ENCODE data around the gene P2RX3. TPM values are rescaled to one million over a fixed set of nuclear protein-coding genes. Genes with fewer than 3 reads are reported as not detected.
"Not testable (repeated sequence)": the region's sequence is repeated elsewhere in the genome, so short reads cannot be mapped to it uniquely, and the experiment has no call there.

Gene P2RX3
- polyA plus RNA-seq, 12 donors, result 1.6 to 5.6 (median 4.1) TPM; not detected in 2

DNA sequence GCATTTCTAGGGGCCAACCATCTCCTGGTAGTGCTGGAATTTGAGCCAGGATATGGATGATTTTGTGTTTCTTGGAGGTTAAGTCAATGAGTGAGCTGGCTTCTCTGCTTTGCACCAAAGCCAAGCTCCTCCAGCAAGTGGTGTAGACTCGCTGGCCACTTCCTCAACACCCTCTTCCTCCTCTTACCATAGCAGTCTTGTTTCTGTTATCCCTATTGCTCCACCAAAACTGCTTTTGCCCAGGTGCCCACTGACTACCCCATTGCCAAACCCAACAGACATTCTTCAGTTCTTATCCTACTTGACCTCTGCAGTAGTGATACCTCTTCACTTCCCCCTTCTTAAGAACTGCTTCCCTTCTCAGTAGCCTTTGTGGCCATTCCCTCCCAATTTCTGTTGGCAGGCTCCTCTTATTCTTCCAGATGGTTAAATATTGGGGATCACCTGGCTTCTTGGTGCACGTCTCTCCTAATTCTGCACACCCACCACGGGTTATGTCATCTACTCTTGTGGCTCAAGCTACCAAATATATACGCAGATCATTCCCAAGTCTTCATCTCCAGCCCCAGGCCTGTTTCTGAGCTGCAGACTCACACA is 59.3 kb downstream of the P2RX3 start:
- DNase-seq, result no peak

DNA sequence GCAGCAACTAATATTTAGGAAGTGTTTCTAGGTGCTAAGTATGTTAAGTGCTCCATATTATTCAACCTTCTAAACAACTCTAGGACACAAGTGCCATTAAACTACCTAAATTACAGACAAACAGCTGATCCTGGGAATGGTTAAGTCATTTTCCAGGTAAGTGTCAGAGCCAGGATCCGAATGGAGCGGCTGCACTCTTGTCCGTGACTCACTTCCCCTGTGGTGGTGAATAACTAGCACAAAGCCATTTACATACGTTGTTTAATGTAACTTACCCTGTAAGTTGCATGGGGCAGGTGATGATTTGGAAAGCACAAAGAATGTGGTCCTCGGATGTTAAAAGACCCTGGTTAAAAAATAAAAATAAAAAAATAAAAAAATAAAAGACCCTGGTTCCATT is 61.1 kb downstream of the P2RX3 start:
- DNase-seq, result no peak

DNA sequence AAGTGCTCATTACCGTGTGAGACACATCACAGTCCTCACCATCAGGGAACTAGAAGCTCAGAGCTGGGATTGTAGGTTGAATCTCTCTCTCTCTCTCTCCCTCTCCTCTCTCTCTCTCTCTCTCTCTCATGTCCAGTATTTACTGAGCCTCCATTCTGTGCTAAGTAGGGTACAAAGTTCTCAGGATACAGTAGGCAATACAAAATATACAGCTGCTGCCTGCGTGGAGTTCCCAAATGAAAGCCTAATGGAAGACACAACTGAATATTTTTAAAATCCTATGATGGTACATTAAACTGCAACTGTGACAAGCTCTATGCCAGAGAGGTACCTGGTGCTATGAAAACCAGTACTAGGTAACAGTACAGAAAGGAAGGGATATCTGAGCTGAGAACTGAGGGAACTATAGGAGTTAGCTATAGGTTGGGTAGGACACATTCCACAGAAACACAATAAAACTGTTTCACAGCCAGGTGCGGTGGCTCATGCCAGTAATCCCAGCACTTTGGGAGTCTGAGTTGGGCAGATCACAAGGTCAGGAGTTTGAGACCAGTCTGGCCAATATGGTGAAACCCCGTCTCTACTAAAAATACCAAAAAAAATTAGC is 61.9 kb downstream of the P2RX3 start:
- DNase-seq, result no peak

DNA sequence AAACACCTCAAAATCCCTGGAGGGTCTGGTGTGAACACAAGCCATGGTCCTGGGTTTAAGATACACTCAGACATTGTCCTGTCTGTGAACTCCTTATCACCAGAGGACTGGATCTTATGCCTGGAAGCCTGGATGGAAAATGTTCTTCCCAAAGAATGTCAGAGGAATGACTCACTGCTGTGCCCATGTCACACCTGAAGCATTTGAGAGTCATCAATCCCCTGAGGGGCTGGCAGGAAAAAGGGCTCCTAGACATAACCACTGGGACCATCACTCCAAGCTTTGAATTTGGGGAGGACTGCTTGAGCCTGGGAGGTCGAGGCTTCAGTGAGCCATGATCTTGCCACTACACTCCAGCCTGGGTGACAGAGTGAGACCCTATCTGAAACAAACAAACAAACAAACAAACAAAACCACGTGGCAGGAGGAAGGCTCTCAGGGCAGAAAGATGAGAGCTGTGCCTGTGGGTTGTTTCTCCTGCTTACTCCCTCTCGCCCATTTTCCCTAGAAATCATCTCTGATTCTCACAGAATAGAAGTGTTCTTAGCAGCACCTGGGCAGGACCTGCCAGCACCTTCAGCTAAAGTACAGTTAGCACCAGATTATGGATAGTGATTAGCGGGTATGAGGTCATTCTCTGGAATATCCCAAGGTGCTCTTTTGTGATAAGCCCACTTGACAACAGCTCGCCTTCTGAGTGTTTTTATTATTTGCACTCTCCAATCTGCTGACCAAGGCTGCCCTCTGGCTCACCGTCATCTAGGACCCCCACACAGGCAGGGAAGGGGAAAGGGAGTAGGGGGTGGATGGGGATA is 64.2 kb downstream of the P2RX3 start:
- DNase-seq, result no peak

DNA sequence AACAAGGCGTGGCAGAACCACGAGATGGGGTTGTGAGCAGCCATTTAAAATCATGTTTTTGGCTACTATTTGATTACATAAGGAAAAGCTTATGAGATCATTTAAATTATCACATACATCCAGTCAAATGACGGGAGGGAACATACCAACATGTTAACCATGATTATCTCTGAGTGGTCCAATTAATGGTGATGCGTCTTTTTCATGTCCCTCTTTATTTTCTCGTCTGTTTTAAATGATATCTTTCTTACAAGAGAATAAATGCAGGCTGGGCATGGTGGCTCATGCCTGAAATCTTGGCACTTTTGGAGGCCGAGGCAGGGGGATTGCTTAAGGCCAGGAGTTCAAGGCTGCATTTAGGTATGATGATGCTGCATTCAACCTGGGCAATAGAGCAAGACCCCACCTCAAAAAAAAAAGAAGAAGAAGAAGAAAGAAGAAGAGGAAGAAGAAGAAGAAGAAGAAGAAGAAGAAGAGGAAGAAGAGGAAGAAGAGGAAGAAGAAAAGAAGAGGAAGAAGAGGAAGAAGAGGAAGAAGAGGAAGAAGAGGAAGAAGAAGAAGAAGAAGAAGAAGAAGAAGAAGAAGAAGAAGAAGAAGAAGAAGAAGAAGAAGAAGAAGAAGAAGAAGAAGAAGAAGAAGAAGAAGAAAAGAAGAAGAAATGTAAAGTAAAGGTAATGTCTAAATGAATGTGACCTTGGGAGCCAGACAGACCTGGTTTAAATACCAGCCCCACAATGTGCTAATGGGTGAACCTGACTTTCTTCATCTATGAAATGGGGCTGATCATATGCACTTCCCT is 65.0 kb downstream of the P2RX3 start:
- DNase-seq, result not testable (repeated sequence)

DNA sequence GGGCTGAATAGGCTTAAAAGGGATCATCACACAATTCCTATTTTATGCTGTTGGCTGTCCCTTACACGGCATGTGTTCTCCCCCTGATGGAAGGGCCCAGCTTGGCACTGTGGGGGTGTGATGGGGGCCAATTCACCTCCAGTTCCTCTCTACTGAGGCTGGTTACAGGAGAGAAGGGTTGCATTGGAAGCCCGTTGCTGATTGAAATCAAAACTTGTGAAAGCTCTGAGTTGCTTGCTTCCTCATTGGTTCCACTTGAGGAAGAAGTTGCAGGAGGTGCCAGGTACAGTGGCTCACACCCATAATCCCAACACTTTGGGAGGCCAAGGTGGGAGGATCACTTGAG is 65.6 kb downstream of the P2RX3 start:
- no peak for DNase-seq

DNA sequence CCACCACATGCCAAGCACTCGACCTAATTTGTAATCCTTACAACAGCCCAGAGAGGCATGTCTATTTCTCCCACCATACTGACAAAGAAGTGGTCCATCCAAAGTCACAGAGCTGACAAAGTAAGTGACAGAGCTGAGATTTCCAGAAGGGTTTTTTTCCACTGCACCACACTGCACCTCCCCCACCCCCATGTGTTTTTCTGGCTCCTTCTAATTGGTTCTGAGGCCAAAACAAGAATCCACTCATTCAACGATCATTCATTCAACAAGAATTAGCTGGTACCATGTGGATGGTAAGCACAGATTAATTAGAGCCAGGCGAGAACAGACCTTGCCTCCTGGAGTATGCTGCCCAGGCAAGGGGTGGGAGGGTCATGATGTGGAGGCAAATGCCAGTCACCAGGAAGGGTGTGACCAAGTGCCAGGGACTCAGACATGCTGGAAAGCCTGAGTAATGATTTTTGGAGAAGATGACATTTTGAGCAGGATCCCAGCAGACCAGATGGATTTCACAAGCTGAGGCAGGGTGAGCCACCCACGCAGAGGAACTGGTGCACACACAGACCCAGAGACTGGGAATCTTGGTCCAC is 67.2 kb downstream of the P2RX3 start:
- no peak for DNase-seq

DNA sequence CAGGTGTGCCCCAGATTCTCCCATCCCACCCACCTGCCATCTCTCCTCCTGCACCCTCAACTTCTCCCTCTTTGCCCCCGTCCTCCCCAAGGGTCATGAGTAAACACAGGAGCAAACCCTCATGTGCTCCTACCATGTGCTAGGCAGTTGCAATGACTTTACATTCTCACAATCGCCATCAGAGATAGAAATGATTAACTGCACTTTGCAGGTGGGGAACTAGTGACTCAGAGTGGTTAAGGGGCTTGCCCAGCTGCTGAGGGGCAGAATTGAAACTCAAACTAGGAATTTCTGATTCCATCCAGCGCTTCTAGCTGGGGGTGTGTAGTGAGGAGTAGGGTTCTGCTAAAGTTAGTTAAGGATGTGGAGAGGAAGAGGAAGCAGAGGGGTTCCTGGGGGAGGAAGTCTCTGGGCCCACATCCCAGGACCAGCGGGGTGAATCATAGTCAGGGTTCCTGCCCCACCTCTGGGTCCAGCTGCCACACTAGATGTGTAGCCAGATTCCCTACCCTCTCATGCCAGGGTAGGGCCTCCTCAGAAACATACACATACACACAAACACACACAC is 68.3 kb downstream of the P2RX3 start:
- DNase-seq, result no peak

DNA sequence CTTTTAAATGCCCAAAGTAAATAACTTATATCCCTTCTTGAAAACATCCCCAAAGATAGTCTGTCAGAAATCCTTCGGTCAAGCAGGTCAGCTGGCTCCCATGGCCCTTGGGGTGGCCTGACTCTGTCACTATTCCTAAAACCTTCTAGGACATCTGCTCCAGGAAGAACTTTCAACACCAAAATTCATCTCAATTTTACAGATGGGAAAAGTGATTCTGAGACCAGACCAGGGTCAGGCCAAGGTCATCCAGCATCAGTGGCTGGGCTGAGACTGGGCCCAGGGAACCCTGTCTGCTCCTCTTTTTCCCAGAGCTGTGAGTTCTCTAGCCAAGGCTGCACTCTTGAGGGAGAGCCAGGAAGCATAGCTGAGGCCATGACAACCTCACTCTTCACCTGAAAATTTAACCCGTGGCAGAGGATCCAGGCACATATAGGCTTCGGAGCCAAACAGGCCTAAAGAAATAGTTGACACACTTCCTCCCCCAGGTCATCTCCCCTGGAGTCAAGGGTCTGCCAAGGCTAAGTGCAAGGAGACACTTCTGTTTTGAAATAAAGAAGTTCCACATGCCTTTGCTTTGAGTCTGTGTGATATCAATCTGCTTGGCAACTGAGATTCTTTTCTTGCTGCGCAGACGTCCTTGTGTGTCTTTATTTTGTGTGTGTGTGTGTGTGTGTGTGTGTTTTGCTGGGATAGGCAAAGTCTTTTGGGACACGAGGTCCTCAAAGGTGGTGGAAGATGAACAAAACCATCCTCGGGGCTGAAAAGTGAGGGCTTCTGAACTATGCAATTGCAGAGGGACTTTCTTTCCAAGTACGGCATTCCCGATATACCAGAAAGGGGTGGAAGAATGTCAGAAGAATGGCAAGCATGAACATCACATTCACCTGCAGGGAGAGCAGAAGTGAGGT is 69.1 kb downstream of the P2RX3 start:
- DNase-seq, result no peak

DNA sequence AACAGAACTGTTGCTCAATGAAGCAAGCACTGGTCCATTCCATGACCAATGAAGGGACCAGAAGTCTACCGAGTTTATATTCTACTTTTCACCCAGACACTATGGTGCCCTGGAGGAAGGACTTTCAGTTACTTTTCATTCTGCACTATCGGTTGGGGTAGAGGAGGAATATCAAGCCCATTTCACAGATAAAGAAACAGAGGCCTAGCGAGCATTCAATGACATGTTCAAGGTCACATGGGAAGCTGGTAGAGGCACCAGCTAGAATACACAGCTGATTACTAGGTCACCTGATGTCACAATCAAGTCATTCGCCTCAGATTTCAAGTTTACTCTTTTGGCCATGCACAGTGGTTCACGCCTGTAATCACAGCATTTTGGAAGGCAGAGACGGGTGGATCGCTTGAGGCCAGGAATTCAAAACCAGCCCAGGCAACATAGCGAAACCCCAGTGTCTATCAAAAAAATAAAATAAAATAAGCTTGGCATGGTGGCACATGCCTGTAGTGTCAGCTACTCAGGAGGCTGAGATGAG is 69.9 kb downstream of the P2RX3 start:
- DNase-seq, result no peak

DNA sequence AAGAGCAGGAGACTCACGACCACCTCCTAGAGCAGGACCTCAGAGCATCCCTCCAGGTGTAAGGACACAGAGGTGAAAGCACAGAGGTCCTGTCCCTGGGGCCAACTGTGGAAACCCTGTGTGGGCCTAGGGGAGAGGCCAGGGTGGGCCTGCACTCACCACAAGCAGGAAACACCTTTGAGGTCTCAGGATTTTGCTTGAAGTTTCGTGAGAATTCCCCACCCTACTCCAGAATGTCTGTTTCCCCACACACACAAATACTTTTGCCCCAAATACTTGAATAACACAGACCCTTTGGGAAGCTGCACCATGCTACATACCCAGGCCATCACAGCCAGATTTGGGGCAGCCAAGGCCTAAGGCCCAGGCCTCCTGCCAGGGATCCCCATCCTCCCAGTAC is 70.6 kb downstream of the P2RX3 start:
- DNase-seq, result no peak

DNA sequence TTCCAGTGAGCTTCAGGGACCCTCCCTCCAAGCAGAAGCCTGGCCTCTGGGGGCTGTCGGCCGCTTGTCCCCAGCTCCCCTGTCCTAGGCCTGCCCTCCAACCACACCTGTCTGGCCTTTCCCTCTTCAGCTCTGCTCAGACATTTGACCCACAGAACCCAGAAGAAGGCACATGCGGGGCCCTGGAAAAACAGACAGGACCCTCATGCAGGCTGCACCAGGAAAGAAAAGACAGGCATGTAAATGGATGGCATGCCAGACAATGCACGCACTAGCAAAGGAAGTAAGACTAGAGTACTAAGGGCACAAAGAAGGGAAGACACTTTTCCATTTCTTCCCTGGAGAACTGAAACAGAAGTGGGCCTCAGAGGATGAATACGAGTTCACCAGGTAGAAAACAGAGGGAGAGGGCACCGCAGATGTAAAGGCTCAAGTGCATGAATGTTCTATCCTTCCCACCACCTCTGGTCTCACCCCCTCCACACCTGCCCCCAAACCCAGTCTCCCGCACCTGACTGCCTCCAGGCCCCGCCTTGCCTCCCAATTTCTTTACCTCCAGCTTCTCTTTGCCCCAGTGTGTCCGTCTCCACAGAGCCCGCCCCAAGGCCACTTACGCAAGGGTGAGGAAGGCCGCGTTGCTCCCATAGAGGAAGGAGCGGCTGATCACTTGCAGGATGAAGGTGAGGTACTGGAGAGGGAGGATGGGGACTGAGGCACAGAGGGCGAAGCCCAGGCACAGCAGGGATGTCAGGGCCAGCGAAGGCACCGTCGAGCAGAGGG is 71.4 kb downstream of the P2RX3 start:
- no peak for DNase-seq

DNA sequence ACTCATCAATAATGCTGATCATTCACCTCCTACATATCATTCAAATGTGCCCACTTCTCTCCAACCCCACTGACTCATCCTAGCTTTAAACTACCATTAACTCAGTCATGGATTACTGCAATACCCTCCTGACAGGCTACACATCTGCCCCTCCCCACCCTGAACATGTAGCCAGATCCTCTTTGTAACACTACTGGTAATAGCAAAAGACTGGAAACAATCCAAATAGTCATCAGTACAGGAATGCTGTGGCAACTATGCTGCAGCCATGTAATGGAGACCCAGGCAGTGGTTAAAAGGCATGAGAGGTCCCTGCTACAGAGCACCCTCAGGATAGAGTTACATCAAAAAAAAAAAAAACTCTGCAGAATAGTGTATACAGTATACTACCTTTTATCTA is 72.1 kb downstream of the P2RX3 start:
- no peak for DNase-seq

DNA sequence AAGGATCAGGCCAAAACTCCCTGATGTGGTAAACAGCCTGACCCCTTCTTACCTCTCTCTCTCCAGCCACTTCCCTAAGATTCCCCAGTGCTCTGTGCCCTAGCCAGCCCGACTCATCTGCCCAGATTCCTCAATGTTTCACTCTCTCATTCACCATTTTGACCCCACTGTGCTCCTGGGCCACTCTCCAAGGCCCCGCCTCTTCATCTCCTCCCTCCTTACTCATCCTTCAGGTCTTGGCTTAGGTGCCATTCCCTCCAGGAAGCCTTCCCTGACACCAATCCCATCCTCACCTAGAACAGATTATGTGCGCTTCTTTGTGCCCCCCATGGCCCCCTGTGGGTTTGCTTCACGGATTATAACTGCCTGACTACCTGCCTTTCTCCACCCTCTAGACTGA is 75.5 kb downstream of the P2RX3 start:
- DNase-seq, result no peak

DNA sequence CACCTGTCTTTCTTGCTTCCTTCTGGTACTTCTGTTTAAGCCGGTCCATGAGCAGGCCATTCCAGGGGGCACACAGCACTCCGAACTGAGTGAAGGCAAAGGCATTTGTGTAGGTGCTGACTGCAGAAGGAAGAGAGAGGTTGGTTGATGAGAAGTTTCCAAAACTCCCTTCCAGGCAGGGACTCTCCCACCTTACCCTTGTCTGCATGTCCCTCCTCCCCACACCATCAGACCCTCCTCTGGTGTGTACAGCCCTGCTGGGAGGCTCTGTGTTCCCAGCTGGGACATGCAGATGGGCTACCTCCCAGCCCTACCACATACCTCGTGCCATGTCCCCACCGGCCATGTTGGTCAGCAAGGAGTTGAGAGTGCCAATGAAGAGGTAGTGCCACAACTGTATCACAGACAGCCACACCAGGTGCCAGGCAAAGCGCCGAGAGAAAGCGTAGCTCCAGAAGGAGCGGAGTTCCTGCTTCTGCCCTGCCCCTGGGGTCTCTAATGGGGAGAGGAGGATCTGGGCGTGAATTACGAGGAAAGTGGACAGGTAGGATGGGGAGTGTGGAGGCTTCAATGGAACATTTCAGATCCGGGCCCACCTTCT is 76.6 kb downstream of the P2RX3 start:
- no peak for DNase-seq

DNA sequence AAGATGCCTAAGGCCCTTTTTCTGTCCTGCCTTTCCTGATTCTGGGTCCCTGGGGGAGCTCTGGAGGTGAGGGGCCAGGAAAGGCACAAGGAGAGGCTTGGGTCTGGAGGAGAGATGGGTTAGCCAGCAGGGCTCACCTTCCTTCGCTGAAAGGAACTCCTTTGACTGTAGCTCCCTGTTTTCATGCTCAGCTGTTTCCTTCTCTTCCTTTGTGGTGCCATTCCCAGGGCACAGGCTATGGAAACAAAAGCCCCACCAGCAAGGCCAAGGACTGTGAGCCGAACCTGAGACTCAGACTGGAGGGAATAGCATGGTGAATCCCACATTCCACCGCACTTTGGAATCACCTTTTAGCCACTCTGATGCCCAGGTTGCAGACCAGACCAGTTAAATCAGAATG is 78.3 kb downstream of the P2RX3 start:
- no peak for DNase-seq

DNA sequence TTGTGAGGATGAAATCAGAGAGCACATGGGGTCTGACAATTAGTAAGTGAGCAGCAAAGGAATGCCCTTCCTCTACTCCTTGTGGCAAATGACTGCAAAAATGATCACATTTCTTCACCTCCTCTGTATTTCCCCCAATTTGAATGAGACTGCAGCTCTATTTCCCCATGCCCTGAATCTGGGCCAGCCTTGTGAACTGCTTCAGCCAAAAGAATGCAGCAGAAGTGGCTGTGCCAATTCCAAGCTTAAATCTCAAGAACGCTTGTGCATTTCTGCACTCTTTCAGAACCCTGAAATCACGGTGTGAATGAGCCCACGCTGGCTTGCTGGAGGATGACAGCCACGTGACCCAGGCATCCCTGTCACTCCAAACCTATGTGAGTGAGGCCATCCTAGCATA is 78.9 kb downstream of the P2RX3 start:
- no peak for DNase-seq

DNA sequence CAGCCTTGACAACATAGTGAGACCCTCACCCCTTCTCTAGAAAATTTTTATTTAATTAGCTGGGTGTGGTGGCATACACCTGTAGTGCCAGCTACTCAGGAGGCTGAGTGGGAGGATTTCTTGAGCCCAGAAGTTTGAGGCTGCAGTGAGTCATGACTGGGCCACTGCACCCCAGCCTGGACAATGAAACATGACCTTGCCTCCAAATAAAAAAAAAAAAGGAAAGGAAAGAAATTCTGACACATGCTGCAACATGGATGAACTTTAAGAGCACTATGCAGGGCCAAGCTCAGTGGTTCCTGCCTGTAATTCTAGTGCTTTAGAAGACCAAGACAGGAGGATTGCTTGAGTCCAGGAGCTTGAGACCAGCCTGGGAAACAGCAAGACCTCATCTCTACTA is 80.0 kb downstream of the P2RX3 start:
- no peak for DNase-seq

DNA sequence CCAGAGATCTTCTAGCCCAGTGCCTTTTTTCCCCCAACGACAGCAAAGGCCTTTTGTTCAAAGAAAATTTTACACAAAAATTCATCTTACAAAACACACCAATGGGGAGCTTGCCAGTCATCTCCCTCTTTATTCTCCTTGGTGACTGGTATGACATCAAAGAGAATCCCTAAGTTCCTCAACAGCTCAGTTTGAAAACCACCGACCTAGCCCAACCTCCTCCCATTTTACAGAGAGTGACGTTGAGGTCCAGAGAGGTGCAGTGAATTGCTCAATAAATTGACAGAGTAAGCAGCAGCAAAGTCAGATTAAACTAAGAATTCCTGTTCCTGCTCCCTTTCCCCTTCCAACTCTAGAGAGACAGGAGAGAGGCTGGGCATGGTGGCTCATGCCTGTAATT is 81.0 kb downstream of the P2RX3 start:
- DNase-seq, result no peak

Data from muscle of arm (tissue), 12 donors.